Activated T-cell treated with anti-CD3 and anti-CD28 coated beads for 1 hour (primary cell): ENCODE measurements around the gene C1D.
"Not testable (repeated sequence)": the region's sequence is repeated elsewhere in the genome, so short reads cannot be mapped to it uniquely, and the experiment has no call there.

Source experiments
- DNase-seq: peaks from one replicate; pipeline ENCODE4 v3.0.0-alpha.2; 2020; ENCODE audit warnings: low read depth

C1D gene

GRCh38 chr2:68062680-68063387 is at the start of gene C1D:
TSS of gene C1D (minus strand) at chr2:68063004. CDS start at chr2:68047310, 15,694 bp downstream.
- DNase-seq = peak; percentile 90

GRCh38 chr2:68110102-68110501 is 47.3 kb upstream of the C1D start:
- no peak for DNase-seq

- no peak for DNase-seq
Observed at GRCh38 chr2:68108120-68108519, 45.3 kb upstream of the C1D start.

GRCh38 chr2:68107475-68107874 is 44.7 kb upstream of the C1D start:
- no peak for DNase-seq

- no peak for DNase-seq
Observed at GRCh38 chr2:68104111-68104835, 41.5 kb upstream of the C1D start.

GRCh38 chr2:68103709-68104055 is 40.9 kb upstream of the C1D start:
- no peak for DNase-seq

GRCh38 chr2:68103030-68103708 is 40.4 kb upstream of the C1D start:
- no peak for DNase-seq

GRCh38 chr2:68100189-68100588 is 37.4 kb upstream of the C1D start:
- no peak for DNase-seq

GRCh38 chr2:68099260-68099659 is 36.5 kb upstream of the C1D start:
- DNase-seq = no peak

GRCh38 chr2:68098291-68098797 is 35.5 kb upstream of the C1D start:
- no peak for DNase-seq

GRCh38 chr2:68094111-68094510 is 31.3 kb upstream of the C1D start:
- no peak for DNase-seq

- DNase-seq = no peak
Observed at GRCh38 chr2:68093634-68094033, 30.8 kb upstream of the C1D start.

- no peak for DNase-seq
Observed at GRCh38 chr2:68091439-68092034, 28.7 kb upstream of the C1D start.

- DNase-seq = no peak
Observed at GRCh38 chr2:68089961-68090360, 27.2 kb upstream of the C1D start.

GRCh38 chr2:68088940-68089339 is 26.1 kb upstream of the C1D start:
- no peak for DNase-seq

- no peak for DNase-seq
Observed at GRCh38 chr2:68086166-68086565, 23.4 kb upstream of the C1D start.

- DNase-seq = no peak
Observed at GRCh38 chr2:68083346-68083745, 20.5 kb upstream of the C1D start.

- DNase-seq = no peak
Observed at GRCh38 chr2:68074050-68074449, 11.2 kb upstream of the C1D start.

- DNase-seq = not testable (repeated sequence)
Observed at GRCh38 chr2:68063797-68064646, 1.2 kb upstream of the C1D start.

- DNase-seq = no peak
Observed at GRCh38 chr2:68060652-68061051, 2.2 kb downstream of the C1D start.

- DNase-seq = no peak
Observed at GRCh38 chr2:68059784-68060525, 2.8 kb downstream of the C1D start.
